Hypothalamus (tissue), 51 donors: Measurements from ENCODE around the gene DTD1.
A peak's percentile ranks its signal among the peaks of the same experiment; 100 is the strongest.

Experiments used
- DNase-seq, 51 donors: peaks; one replicate each; lab custom pipeline; 2025; lab: John Stamatoyannopoulos, UW

DTD1 gene

DNA sequence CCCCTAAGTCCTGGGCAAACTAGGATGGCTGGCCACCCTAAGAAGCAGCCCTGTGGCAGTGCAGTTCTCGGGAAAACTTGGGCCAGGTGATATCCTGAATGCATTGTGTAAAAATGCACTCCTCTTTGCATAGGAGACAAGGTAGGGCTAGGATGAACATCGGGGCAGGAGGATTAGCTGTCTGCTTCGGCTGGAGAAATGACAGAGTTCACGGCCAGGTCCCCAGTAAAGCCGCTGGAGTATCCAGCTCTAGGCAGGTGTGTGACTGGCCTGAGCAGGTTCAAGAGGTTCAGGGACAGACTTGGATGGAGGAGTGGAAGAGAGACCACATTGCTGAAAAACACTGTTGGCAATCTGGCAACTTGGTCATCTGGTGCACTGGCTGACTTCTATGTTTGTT is 26.4 kb downstream of the DTD1 start:
- DNase-seq: no peak

DNA sequence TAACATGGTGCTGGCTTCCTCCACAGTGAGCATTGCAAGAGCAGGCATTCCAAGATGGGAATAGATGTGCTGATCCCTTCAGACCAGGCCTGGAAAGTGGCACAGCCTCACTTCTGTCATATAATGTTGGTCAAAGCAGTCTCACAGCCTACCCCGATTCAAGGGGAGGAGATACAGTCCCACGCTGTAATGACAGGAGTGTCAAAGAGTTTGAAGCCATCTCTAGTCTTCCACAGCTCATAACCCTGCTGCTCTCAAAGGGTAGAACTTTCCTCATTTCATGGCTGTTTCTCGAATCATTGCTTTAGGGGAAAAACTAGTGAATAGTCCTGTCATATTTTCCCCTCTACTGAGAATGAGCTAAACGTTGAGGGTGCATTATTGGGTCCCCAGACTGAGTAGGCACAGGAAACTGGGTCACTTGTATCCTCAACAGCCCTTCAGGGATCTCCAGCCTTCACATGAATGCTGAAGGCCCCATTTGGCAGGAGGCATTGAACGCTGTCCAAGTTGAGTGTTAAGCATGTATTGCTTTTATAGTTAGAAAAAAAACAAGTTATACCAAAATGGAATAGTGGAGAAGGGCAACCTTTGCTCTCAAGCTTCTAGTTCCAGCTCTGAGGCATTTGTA is 27.3 kb downstream of the DTD1 start:
- peak in 2 of 51 donors; percentile 11 to 31 for DNase-seq

- DNase-seq: no peak
These were observed 33.1 kb downstream of the DTD1 start for GRCh38 chr20:18621004-18621403.

DNA sequence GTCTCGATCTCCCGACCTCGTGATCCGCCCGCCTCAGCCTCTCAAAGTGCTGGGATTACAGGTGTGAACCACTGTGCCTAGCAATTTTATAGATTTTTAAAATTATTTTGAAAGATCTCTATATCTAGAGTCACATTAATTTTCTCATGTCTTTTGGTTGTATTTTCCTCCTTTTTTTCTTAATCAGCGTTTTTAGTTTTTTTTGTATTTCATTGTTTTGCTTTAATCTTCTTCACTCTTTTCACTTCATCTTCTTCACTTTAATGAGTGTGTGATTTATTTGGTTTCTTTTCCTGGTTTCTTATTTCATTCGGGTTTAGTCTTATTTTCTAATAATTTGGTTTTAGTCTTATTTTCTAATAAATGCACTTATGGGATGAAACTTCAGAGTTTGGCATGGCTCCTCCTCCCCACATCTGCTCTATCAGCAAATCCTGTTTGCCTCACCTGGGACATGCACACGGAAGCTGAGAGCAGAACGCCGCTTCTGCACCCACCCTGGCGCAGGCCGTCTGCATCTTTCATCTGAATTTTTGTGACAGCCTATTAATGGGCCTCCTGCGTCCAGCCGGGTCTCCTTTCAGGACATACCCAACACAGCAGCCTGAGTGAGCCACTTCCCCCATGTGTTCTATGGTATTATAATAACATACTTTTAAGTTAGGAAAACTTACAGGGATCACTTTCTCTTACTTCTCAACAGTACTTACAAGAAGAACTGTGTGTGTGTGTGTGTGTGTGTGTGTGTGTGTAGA is 35.5 kb downstream of the DTD1 start:
- DNase-seq: no peak

DNA sequence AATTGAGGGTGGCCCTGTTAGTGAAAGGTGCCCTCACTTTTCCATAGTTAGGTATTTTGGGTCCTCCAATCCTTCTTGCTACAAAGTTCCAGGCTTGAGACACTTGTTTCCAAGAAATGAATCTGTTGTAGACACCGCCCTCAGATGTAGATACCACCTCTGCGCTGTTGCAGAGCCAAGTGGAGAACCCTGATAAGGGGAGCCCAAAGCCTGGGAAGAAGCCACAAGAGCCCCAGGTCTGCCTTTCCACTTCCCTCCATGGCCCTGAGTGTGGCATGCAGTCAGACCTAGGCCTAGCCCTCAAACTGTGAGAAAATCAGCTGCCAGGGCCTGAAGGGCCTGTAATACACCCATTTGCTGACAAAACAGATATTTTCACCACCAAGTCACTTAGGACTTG is 37.1 kb downstream of the DTD1 start:
- no peak for DNase-seq

GRCh38 chr20:18625907-18626655 is 38.2 kb downstream of the DTD1 start:
- peak in 1 of 51 donors; percentile 4 for DNase-seq

DNA sequence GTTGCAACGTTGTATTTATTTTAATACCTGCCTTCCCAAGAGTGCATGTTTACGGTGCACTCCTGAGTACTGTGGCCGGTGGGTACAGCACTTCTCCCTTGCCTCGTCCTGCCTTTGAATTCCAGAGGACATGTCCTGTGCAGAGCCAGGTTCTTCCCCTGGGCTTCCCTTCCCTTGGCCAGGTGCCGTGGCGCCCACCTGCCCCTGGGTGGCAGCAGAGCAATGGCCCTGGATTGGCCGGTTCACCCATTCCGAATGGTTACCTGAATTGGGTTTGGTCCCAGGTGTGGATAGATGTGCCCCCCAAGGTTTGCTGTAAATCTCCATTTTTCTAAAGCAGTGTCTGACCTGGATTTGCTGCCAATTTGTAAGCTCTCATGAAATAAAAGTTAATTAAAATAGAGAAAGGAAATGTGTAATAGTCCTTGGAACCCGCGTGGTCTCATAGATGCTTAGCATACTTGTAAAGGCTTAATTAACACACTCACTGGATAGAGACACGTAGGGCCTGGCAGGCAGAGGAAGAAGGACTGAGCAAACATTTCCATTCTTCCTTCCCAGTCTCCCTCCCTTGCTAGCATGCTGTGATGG is 40.6 kb downstream of the DTD1 start:
- peak in 3 of 51 donors; percentile 6 to 13 (median 7) for DNase-seq

DNA sequence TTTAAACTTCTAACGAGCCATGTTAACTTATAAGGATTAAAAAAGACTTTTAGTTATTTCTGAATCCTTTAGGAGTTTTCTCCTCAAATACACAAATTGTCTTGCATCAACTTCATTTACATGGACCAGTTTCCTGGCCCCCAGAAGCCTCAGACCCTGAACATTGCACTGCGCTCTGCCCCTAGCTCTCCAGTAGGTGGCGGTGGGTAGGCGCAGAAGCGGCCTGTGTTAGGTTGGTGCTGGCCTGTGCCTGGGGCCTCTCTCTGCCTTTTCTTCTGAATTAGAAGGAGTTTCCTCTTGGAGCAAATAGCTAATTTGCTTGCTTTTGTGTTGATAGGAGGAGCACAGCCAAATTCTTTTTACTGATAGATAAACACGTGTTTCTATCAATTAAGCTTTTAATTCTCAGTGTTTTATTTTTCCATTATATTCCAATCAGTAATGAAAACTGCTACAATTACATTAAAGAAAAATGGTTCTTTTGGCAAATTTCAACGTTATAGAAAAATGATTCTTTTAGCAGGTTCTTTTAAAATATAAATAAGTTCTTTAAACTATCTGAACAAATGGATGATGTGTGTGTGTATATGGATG is 44.4 kb downstream of the DTD1 start:
- peak in 43 of 51 donors; percentile 8 to 81 (median 48) for DNase-seq

- no peak for DNase-seq
These were observed 45.6 kb downstream of the DTD1 start for GRCh38 chr20:18633411-18633810.

DNA sequence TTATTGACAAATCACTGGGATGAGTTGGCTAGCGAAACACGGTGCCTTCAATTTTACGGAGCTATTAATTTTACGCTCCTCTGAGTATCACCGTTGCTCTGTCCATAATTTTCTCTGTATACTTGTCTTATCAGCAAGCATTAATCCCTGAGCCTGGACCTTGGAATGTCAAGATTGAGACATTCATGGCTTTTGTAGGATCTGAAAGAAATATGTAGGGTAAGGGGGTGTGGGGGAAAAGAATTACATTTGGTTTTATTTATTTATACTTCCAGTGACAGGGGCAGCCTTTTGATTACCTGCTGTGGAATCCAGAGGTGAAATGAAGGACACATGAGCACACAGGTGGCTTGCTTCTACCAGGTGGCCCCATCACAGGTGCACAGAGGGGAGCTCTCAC is 46.6 kb downstream of the DTD1 start:
- DNase-seq: no peak

DNA sequence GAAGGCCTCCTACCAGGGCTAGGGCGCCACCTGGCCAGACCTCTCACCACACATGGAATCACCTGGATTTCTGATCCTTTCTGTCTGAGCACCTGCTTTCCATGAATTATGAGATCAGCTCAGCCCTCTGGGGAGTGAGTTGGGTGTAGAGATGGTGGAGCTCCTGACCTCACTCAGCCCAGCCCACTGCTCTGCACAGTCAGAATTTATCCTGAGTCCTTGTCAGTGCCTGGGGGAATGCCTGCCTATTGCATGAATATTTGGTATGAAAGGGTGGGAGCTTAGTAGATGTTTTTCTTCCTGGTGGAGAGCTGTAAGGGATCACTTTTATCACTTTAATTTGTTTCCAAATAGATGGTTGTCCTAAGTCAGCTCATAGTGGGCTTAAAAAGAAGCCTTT is 47.5 kb downstream of the DTD1 start:
- DNase-seq: no peak

DNA sequence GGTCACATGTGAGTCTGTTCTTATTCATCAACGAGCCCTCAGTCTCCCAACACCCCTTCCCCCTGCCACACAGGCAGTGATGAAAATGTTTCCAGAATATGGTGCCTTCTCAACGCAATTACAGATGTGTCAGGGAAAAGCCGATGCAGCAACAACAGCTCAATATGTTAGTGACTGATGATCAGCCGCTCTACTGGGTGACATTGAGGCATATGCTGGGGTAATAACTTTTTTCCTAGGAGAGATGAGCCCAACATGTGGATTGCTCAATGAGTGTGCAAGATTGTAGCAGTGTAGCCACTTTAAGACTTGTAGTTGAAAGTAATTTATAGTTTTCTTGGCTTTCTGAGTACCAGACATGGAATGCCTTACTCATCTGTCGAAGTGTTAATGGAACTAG is 49.4 kb downstream of the DTD1 start:
- no peak for DNase-seq

- no peak for DNase-seq
These were observed 50.9 kb downstream of the DTD1 start for GRCh38 chr20:18638768-18639167.

DNA sequence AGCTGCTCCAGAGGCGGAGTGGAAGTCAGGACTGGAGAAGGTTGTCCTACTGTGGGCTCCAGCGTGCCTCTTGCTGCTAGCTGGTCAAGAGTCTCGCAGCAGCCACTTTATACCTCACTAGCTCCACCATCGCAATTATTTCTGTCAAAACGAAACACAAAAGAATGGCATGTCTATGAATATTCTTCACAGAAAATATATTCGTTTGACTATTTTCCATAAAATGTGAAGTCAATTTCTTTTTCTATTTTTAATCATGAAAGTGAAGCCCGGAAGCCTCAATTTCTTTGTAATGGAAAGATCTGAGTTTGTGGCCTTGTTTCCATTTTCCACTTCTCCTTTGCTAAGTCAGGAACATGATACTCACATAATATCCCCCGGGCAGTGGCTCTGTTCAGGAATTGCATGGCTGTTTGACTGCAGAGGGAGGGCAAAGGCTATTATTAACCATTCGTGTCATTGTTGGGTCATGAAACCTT is 51.7 kb downstream of the DTD1 start:
- DNase-seq: no peak

- no peak for DNase-seq
These were observed 57.4 kb downstream of the DTD1 start for GRCh38 chr20:18645196-18645745.

- DNase-seq: no peak
These were observed 58.0 kb downstream of the DTD1 start for GRCh38 chr20:18645851-18646250.

DNA sequence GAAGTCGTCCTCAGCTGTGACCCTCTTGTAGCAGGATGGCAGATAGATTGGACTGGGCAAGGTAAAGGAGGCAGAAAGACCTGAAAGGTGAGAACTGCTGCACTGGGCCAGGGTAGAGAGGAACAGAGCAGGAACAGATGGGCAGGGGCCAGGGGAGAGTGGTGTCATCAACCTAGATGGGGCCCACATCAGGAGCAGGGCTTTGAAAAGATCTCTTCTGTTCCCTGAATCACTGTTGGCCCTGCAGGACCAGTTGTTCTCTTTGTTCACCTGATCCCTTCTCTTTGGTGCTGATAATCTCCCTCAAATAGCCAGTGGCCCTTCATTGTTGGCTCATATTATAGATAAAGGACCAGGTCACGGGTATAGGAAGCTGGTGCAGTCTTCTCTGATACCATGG is 59.9 kb downstream of the DTD1 start:
- no peak for DNase-seq

- no peak for DNase-seq
These were observed 62.4 kb downstream of the DTD1 start for GRCh38 chr20:18650224-18650623.

DNA sequence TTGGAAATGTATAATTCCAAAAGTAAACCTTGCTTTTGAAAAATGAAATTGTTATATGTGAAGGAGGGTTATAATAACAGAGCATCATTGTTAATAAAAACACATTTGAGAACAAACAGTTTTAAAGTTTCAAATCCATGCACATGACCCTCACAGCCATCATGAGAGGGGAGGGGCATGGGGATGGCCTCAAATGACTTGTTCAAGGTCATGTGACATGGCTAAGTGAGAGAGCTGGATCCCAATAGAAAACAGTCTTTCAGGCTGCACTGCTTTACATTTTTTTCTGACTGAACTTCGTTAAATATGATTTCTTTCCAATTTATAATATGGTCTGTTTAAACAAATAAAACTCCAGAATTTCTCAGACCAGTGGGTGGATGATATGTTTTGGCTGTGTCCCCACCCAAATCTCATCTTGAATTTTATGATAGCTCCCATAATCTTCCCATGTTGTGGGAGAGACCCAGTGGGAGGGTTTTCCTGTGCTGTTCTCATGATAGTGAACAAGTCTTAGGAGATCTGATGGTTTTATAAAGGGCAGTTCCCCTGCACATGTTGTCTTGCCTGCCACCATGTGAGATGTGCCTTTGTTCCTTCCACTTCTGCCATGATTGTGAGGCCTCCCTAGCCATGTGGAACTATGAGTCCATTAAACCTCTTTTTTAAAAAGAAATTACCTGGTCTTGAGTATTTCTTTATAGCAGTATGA is 66.0 kb downstream of the DTD1 start:
- no peak for DNase-seq

DNA sequence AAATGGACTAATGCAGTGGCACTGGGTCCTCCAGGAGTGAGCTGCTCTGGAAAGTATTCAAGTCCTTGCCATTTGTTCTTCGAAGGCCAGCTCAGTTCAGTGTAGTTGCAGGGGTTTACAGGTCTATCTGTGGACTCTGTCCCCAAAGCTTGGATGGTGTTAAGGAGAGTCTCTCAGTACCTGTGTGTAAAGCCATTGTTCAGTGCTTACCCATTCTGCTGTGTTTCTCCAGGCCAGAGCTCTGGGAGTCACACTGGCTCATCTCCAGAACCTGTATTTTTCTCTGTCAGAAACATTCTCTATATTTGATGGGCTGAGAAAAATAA is 66.6 kb downstream of the DTD1 start:
- no peak for DNase-seq
